OCI-LY3 (cell line): ENCODE results near the gene LSM4.

Source experiments
- H2AFZ ChIP-seq: fragments of 200-600, 300-600 bp; shearing (Covaris generic); 2 replicates; pipeline ENCODE4 v1.6.0; 2014; ENCODE audit warnings: antibody characterized with exemption, low read depth, low read length
- H3K27ac ChIP-seq: fragments of 200-600, 300-600 bp; sonication (generic); 2 replicates; pipeline ENCODE4 v1.5.1; 2014; ENCODE audit warnings: mild to moderate bottlenecking, low read length, moderate library complexity, mixed read lengths
- H3K27me3 ChIP-seq: fragments of 200-600, 300-600 bp; sonication (generic); 2 replicates; pipeline ENCODE4 v1.6.1; 2014; ENCODE audit warnings: low read depth, low read length, mixed read lengths
- H3K36me3 ChIP-seq: fragments of 200-600, 300-600 bp; sonication (generic); replicated peaks from 2 replicates; pipeline ENCODE3; 2014; ENCODE audit warnings: low read depth, low read length, mixed read lengths
- H3K4me1 ChIP-seq: fragments of 300-600, 200-600 bp; sonication (generic); 2 replicates; pipeline ENCODE4 v1.6.1; 2014; ENCODE audit warnings: low read length, mixed read lengths
- H3K4me2 ChIP-seq: fragments of 200-600, 300-600 bp; sonication (generic); 2 replicates; pipeline ENCODE4 v1.6.1; 2014; ENCODE audit warnings: low read length, mixed read lengths
- H3K4me3 ChIP-seq: fragments of 300-600, 200-600 bp; sonication (generic); 2 replicates; pipeline ENCODE4 v1.5.1; 2014; ENCODE audit warnings: antibody characterized with exemption, mild to moderate bottlenecking, low read length, moderate library complexity
- H3K79me2 ChIP-seq: fragments of 300-600, 200-600 bp; shearing (Covaris generic); 2 replicates; pipeline ENCODE4 v1.6.1; 2014; ENCODE audit warnings: mild to moderate bottlenecking, low read length, mixed read lengths
- H3K9ac ChIP-seq: fragments of 300-600, 200-600 bp; shearing (Covaris generic); 2 replicates; pipeline ENCODE4 v1.6.0; 2014; ENCODE audit warnings: mild to moderate bottlenecking, low read length, moderate library complexity
- H3K9me3 ChIP-seq: fragments of 200-600, 300-600 bp; shearing (Covaris generic); 2 replicates; pipeline ENCODE4 v1.6.1; 2014; ENCODE audit warnings: low read length, mixed read lengths; ENCODE audit not compliant: insufficient read depth
- H4K20me1 ChIP-seq: fragments of 200-600, 300-600 bp; sonication (generic); 2 replicates; pipeline ENCODE4 v1.6.1; 2016; ENCODE audit warnings: low read length, mixed read lengths; ENCODE audit not compliant: insufficient read depth
- CTCF ChIP-seq: fragments of 200-600, 300-600 bp; sonication (generic); IDR thresholded peaks from 2 replicates; pipeline ENCODE4 v1.5.1; 2014; ENCODE audit warnings: antibody characterized with exemption, low read length, low read depth
- EZH2phosphoT487 ChIP-seq: fragments of 200-600 bp; shearing (Covaris generic); IDR thresholded peaks from 2 replicates; pipeline ENCODE4 v1.6.1; 2018; ENCODE audit warnings: antibody characterized with exemption, mixed run types, low read depth

The LSM4 gene

DNA sequence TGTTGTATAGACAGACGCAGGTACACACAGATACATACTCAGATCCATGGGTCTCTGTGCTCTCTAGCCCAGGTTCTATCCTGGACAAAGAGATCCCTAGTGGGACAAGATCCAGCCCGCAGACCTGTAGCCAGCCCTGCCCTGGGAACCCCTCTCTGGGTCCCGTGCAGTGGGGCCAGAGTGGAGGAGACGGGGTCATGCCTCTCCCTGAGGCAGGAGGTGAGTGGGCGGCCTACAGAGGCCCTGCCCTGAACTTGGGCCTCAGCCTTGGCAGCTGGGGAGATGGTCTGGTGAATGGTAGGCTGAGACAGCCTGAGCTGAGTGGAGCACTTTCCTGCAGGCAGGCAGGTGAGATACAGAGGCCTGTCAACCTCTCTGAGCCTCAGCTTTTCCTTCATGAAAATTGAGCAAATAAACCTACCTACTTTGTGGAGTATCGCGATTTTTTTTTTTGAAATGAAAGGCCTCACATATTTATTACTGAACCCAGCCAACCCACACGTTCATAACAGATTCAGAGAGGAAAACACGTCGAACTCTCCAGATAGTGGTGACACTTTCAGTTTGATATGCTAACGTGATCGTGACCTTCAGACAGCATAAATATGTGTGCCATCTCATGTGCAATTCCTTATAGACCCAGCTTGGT, 38.0 kb downstream of the LSM4 start:
- H4K20me1 ChIP-seq, result no peaks in the 10 kb centered on the region
- no peak overlapping the region; the same call in 1 of the 2 replicates for H3K9ac ChIP-seq
- no peaks in the 10 kb centered on the region for H3K9me3 ChIP-seq
- no peak overlapping the region for H3K4me2 ChIP-seq
- peaks cover 22% of the 10 kb centered on the region for H3K79me2 ChIP-seq
- TF ChIP-seq EZH2phosphoT487 (no peak), CTCF (no peak)
- H3K27me3 ChIP-seq, result no peaks in the 10 kb centered on the region
- no peak overlapping the region for H3K4me3 ChIP-seq
- H2AFZ ChIP-seq, result no peak overlapping the region
- H3K36me3 ChIP-seq, result peaks cover 5% of the 10 kb centered on the region
- H3K4me1 ChIP-seq, result peaks cover 22% of the 10 kb centered on the region
- peak overlapping the region; percentile 16 for H3K27ac ChIP-seq

GRCh38 chr19:18283338-18283737, 39.5 kb downstream of the LSM4 start:
- peaks cover 37% of the 10 kb centered on the region for H3K79me2 ChIP-seq
- no peak overlapping the region for H3K27ac ChIP-seq
- H3K4me3 ChIP-seq, result no peak overlapping the region
- H3K27me3 ChIP-seq, result no peaks in the 10 kb centered on the region
- no peak overlapping the region for H2AFZ ChIP-seq
- no peak overlapping the region for H3K9ac ChIP-seq
- no peak for TF ChIP-seq EZH2phosphoT487
- peaks cover 10% of the 10 kb centered on the region for H4K20me1 ChIP-seq
- no peaks in the 10 kb centered on the region for H3K9me3 ChIP-seq
- H3K4me2 ChIP-seq, result no peak overlapping the region
- peaks cover 23% of the 10 kb centered on the region for H3K4me1 ChIP-seq
- peaks cover 15% of the 10 kb centered on the region for H3K36me3 ChIP-seq

- H3K79me2 ChIP-seq, result peaks cover 42% of the 10 kb centered on the region
- peaks cover 20% of the 10 kb centered on the region for H3K36me3 ChIP-seq
- peaks cover 16% of the 10 kb centered on the region for H4K20me1 ChIP-seq
- peak overlapping the region; percentile 99 for H3K4me2 ChIP-seq
- peak overlapping the region; percentile 79 for H3K4me3 ChIP-seq
- no peaks in the 10 kb centered on the region for H3K27me3 ChIP-seq
- TF ChIP-seq CTCF, result no peak
- no peak for TF ChIP-seq EZH2phosphoT487
- peak overlapping the region; percentile 92 for H3K9ac ChIP-seq
- peaks cover 27% of the 10 kb centered on the region for H3K4me1 ChIP-seq
- H3K27ac ChIP-seq, result peak overlapping the region; percentile 88
- no peaks in the 10 kb centered on the region for H3K9me3 ChIP-seq
- no peak overlapping the region for H2AFZ ChIP-seq
These were observed 40.1 kb downstream of the LSM4 start for GRCh38 chr19:18282788-18283141.

DNA sequence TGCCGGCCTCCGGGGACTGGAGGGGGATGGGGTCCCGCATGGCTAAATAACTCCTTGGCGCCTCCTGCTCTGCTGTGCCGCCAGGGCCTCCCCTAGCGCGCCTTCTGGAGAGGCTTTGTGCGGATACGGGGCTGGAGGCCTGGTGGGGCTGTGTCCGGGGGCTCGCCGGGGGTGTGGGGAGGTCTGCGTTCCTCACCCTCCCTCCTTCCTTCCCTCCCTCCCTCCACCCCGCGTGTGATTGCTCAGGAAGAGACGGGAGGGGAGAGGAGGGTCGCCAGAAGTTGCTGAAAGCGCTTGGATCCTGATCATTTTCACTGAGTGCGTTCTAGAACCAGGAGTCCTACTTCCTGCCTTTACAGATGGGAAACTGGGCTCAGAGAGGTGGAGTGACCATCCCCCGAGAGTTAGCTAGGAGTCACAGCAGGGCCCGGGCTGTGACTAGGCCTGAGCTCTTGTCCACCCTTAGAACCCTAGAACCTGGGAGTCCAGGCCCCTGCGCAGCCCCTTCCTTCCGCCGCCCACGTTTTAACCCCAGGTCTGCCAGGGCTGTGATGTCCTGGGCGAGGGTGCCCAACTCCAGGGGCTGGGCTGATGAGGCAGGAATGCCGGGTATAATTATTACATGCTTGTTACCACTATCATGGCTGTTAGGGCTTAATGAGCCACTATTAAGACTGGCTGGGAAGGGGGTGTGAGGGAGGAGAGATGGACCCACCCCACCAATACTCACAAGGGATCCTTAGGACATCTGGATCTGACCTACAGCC, 40.7 kb downstream of the LSM4 start:
- Histone ChIP-seq H3K36me3 (peaks cover 20% of the 10 kb centered on the region), H3K27me3 (no peaks in the 10 kb centered on the region), H3K4me3 (peak overlapping the region; percentile 79), H3K9me3 (no peaks in the 10 kb centered on the region), H3K79me2 (peaks cover 46% of the 10 kb centered on the region), H4K20me1 (peaks cover 16% of the 10 kb centered on the region), H3K9ac (peak overlapping the region; percentile 92), H3K4me2 (peak overlapping the region; percentile 99), H2AFZ (no peak overlapping the region), H3K27ac (peak overlapping the region; percentile 88), H3K4me1 (peaks cover 27% of the 10 kb centered on the region)
- TF ChIP-seq CTCF (no peak), EZH2phosphoT487 (no peak)
